Brain microvascular endothelial cell (primary cell): ENCODE measurements around the gene AGMO.

Source experiments
- DNase-seq: peaks from one replicate; pipeline ENCODE4 v3.0.0-alpha.2; 2020
- H3K27ac ChIP-seq: fragments of 250-450 bp; sonication (Bioruptor Pico); 2 replicates; pipeline ENCODE4 v1.5.1; 2020; ENCODE audit warnings: mild to moderate bottlenecking, moderate library complexity
- H3K27me3 ChIP-seq: fragments of 250-450 bp; sonication (Bioruptor Pico); replicated peaks from 2 replicates; pipeline ENCODE4 v1.5.1; 2020; ENCODE audit warnings: mild to moderate bottlenecking
- H3K36me3 ChIP-seq: fragments of 250-450 bp; sonication (Bioruptor Pico); replicated peaks from 2 replicates; pipeline ENCODE4 v1.5.1; 2020; ENCODE audit warnings: mild to moderate bottlenecking
- H3K4me3 ChIP-seq: 2 replicates; pipeline ENCODE4 v1.5.1; 2011; ENCODE audit warnings: low read depth, mild to moderate bottlenecking, control low read depth, low read length, moderate library complexity
- CTCF ChIP-seq: IDR thresholded peaks from 2 replicates; pipeline ENCODE4 v1.5.1; 2011; ENCODE audit warnings: low read depth, mild to moderate bottlenecking, moderate library complexity, low read length, control low read depth, inconsistent platforms; ENCODE audit errors: missing control alignments
- in situ Hi-C: cut with HindIII; loops from 2 replicates; pipeline ENCODE4 v1.10.0; 2017; ENCODE audit warnings: low sequenced_read_pairs, low pct_ligation_motif_present

The AGMO gene

GRCh38 chr7:15446722-15447121, 115.1 kb downstream of the AGMO start:
- no peaks in the 10 kb centered on the region for H3K27me3 ChIP-seq
- H3K36me3 ChIP-seq, result no peaks in the 10 kb centered on the region
- in situ Hi-C loops, result no loop called here
- no peak overlapping the region for H3K4me3 ChIP-seq
- no peak for DNase-seq
- H3K27ac ChIP-seq, result no peak overlapping the region
- no peak for TF ChIP-seq CTCF

GRCh38 chr7:15446280-15446679, 115.5 kb downstream of the AGMO start:
- H3K27me3 ChIP-seq, result no peaks in the 10 kb centered on the region
- H3K4me3 ChIP-seq, result no peak overlapping the region
- DNase-seq, result no peak
- no peaks in the 10 kb centered on the region for H3K36me3 ChIP-seq
- in situ Hi-C loops, result no loop called here
- no peak for TF ChIP-seq CTCF
- no peak overlapping the region for H3K27ac ChIP-seq

- Histone ChIP-seq H3K27me3 (no peaks in the 10 kb centered on the region), H3K36me3 (no peaks in the 10 kb centered on the region), H3K4me3 (no peak overlapping the region), H3K27ac (no peak overlapping the region)
- no peak for TF ChIP-seq CTCF
- in situ Hi-C loops, result no loop called here
- DNase-seq, result no peak
Observed at GRCh38 chr7:15441915-15442314, 119.9 kb downstream of the AGMO start.

GRCh38 chr7:15440482-15440881, 121.3 kb downstream of the AGMO start:
- in situ Hi-C loops, result no loop called here
- Histone ChIP-seq H3K4me3 (no peak overlapping the region), H3K27me3 (no peaks in the 10 kb centered on the region), H3K27ac (no peak overlapping the region), H3K36me3 (no peaks in the 10 kb centered on the region)
- no peak for TF ChIP-seq CTCF
- no peak for DNase-seq

- Histone ChIP-seq H3K4me3 (no peak overlapping the region), H3K27me3 (no peaks in the 10 kb centered on the region), H3K27ac (no peak overlapping the region), H3K36me3 (no peaks in the 10 kb centered on the region)
- in situ Hi-C loops, result no loop called here
- no peak for DNase-seq
- no peak for TF ChIP-seq CTCF
Observed at GRCh38 chr7:15439853-15440252, 122.0 kb downstream of the AGMO start.

GRCh38 chr7:15433151-15433550, 128.7 kb downstream of the AGMO start:
- H3K27me3 ChIP-seq, result no peaks in the 10 kb centered on the region
- no peak for TF ChIP-seq CTCF

More at GRCh38 chr7:15433151-15433550, 128.7 kb downstream of the AGMO start:
- in situ Hi-C loops, result no loop called here
- no peak for DNase-seq
- Histone ChIP-seq H3K36me3 (no peaks in the 10 kb centered on the region), H3K27ac (no peak overlapping the region), H3K4me3 (no peak overlapping the region)
